Naive thymus-derived CD4-positive, alpha-beta T cell (primary cell): ENCODE measurements around the gene IL26. TPM values are rescaled to one million over a fixed set of nuclear protein-coding genes. Genes with fewer than 3 reads are reported as not detected.

ENCODE experiments used
- ATAC-seq: fragments of 150-1000 bp; cut with Tn5 transposase; 2 replicates; pipeline ENCODE4 v1.10.0; 2021; ENCODE audit warnings: mild to moderate bottlenecking, moderate library complexity
- CTCF ChIA-PET: fragments of 350-600 bp; sonication (Branson Sonifier 250); formaldehyde crosslinking; loops from one replicate; lab custom pipeline; 2021; ENCODE audit warnings: antibody characterized with exemption; lab: Charles Lee
- POLR2A ChIA-PET: fragments of 350-600 bp; sonication (Branson Sonifier 250); formaldehyde crosslinking; loops from one replicate; lab custom pipeline; 2021; ENCODE audit warnings: antibody characterized with exemption, inconsistent platforms; lab: Charles Lee
- DNase-seq, 9 donors: peaks; one replicate each; pipeline versions ENCODE4 v3.0.0 to v3.0.0-alpha.2; 2020 to 2022; ENCODE audit warnings: mixed read lengths in 1 of 9
- H3K27ac ChIP-seq: one replicate; pipeline ENCODE4 v1.7.0; 2013; ENCODE audit warnings: mild to moderate bottlenecking, low read depth, low read length, moderate library complexity
- H3K27me3 ChIP-seq, 2 donors: one replicate each; pipeline ENCODE4 v1.7.0; 2013; ENCODE audit warnings: low read length in 2 of 2, mild to moderate bottlenecking in 2 of 2, moderate library complexity in 2 of 2; ENCODE audit not compliant: control insufficient read depth in 2 of 2, insufficient read depth in 2 of 2
- H3K36me3 ChIP-seq, 3 experiments: 1 replicate in 2 of 3; 2 replicates in 1 of 3; pipeline ENCODE4 v1.7.0; 2013; ENCODE audit warnings: low read length in 3 of 3, mild to moderate bottlenecking in 3 of 3, moderate library complexity in 1 of 3; ENCODE audit not compliant: insufficient read depth in 3 of 3, control insufficient read depth in 2 of 3
- H3K4me1 ChIP-seq, 2 donors: one replicate each; pipeline ENCODE4 v1.7.0; 2013; ENCODE audit warnings: low read length in 2 of 2, mild to moderate bottlenecking in 2 of 2, moderate library complexity in 1 of 2; ENCODE audit not compliant: control insufficient read depth in 2 of 2, insufficient read depth in 2 of 2
- H3K4me3 ChIP-seq: 2 replicates; pipeline ENCODE4 v1.7.0; 2013; ENCODE audit warnings: mild to moderate bottlenecking, low read length
- H3K9me3 ChIP-seq, 3 experiments: 1 replicate in 2 of 3; 2 replicates in 1 of 3; pipeline ENCODE4 v1.7.0; 2013; ENCODE audit warnings: low read length in 3 of 3; ENCODE audit not compliant: control insufficient read depth in 2 of 3
- H3K27ac Mint-ChIP-seq, 9 donors: one replicate each; pipeline ENCODE4 v1.8.0; 2020 to 2022; ENCODE audit warnings: mixed read lengths in 9 of 9, mild to moderate bottlenecking in 8 of 9, moderate library complexity in 5 of 9, inconsistent platforms in 2 of 9
- H3K27me3 Mint-ChIP-seq, 5 donors: one replicate each; pipeline ENCODE4 v1.8.0; 2021 to 2022; ENCODE audit warnings: mixed read lengths in 5 of 5, mild to moderate bottlenecking in 1 of 5
- H3K36me3 Mint-ChIP-seq, 5 donors: one replicate each; pipeline ENCODE4 v1.8.0; 2020 to 2022; ENCODE audit warnings: mixed read lengths in 5 of 5, mild to moderate bottlenecking in 3 of 5, inconsistent platforms in 1 of 5
- H3K4me1 Mint-ChIP-seq, 7 donors: one replicate each; pipeline ENCODE4 v1.8.0; 2020 to 2022; ENCODE audit warnings: mixed read lengths in 7 of 7, mild to moderate bottlenecking in 3 of 7, inconsistent platforms in 1 of 7
- H3K4me3 Mint-ChIP-seq, 10 donors: one replicate each; pipeline ENCODE4 v1.8.0; 2020 to 2022; ENCODE audit warnings: mild to moderate bottlenecking in 10 of 10, mixed read lengths in 10 of 10, moderate library complexity in 6 of 10, inconsistent platforms in 2 of 10
- H3K9me3 Mint-ChIP-seq, 11 donors: one replicate each; pipeline ENCODE4 v1.8.0; 2020 to 2022; ENCODE audit warnings: mixed read lengths in 11 of 11, mild to moderate bottlenecking in 4 of 11, inconsistent platforms in 1 of 11, moderate library complexity in 1 of 11
- intact Hi-C, 2 donors: fragments of 100-400 bp; cut with micrococcal nuclease; formaldehyde crosslinking; loops; one replicate each; pipeline ENCODE4 v1.15.1; 2023
- polyA plus RNA-seq, 2 donors: library from polyadenylated mRNA; unstranded; fragments of 300-500 nt; fragmentation: Illumina TruSeq; gene quantifications; one replicate each; pipeline ENCODE4 v1.2.3, GENCODE V29; 2021
- total RNA-seq, 6 experiments: library from RNA in 5 of 6; stranded (reverse) in 5 of 6; gene quantifications; 1 replicate in 5 of 6; 2 replicates in 1 of 6; pipeline ENCODE4 v1.2.3 and lab custom pipeline; 2021 to 2026

Gene IL26
- total and polyA plus RNA-seq, 7 experiments from 2014 or later, result 4.5 TPM; not detected in 6

- ChIA-PET POLR2A (no interaction called here), CTCF (no interaction called here)
- peaks cover 0 to 49% (median 0%) of the 10 kb centered on the region in 7 donors for H3K4me1 Mint-ChIP-seq
- H3K36me3 ChIP-seq, result no peaks in the 10 kb centered on the region
- peak overlapping the region in 1 of 9 donors; percentile 69 for H3K27ac Mint-ChIP-seq
- no peak overlapping the region for H3K27ac ChIP-seq
- no peaks in the 10 kb centered on the region for H3K4me1 ChIP-seq
- H3K27me3 Mint-ChIP-seq, result peaks cover 0 to 8% (median 6%) of the 10 kb centered on the region in 5 donors
- intact Hi-C loops, result loop anchor here in 1 of 2 donors (1.0 to 2.0 kb wide), 2 partner anchors 9 to 27 kb away; no protein-coding TSS in a partner anchor
- ATAC-seq (no peak), DNase-seq (peak in 1 of 9 donors; percentile 33)
- H3K36me3 Mint-ChIP-seq, result peaks cover 0 to 25% (median 0%) of the 10 kb centered on the region in 5 donors
- no peaks in the 10 kb centered on the region for H3K9me3 ChIP-seq
- H3K4me3 ChIP-seq, result no peak overlapping the region
- H3K9me3 Mint-ChIP-seq, result peaks cover 0 to 2% (median 0%) of the 10 kb centered on the region in 11 donors
- H3K4me3 Mint-ChIP-seq, result peak overlapping the region in 1 of 10 donors; percentile 61
- no peaks in the 10 kb centered on the region for H3K27me3 ChIP-seq
Measured at GRCh38 chr12:68267892-68268396, 42.3 kb upstream of the IL26 start.

- ATAC-seq, result no peak
- H3K27me3 ChIP-seq, result no peaks in the 10 kb centered on the region
- CTCF ChIA-PET, result interaction anchor here (1.1 kb wide), 1 partner anchor 42 kb away, joined by 3 read pairs; no protein-coding TSS in a partner anchor
- Mint-ChIP-seq H3K9me3 (peaks cover 0 to 2% (median 0%) of the 10 kb centered on the region in 11 donors), H3K27me3 (peaks cover 0 to 13% (median 6%) of the 10 kb centered on the region in 5 donors), H3K4me3 (peak overlapping the region in 1 of 10 donors; percentile 13), H3K4me1 (peaks cover 0 to 61% (median 2%) of the 10 kb centered on the region in 7 donors), H3K27ac (no peak overlapping the region), H3K36me3 (peaks cover 0 to 20% (median 0%) of the 10 kb centered on the region in 5 donors)
- no peaks in the 10 kb centered on the region for H3K36me3 ChIP-seq
- DNase-seq, result no peak
- intact Hi-C loops, result no loop called here
- no peak overlapping the region for H3K27ac ChIP-seq
- no peaks in the 10 kb centered on the region for H3K4me1 ChIP-seq
- POLR2A ChIA-PET, result interaction anchor here (0.8 kb wide), 1 partner anchor 106 kb away, joined by 3 read pairs; no protein-coding TSS in a partner anchor
- H3K4me3 ChIP-seq, result no peak overlapping the region
- H3K9me3 ChIP-seq, result no peaks in the 10 kb centered on the region
Measured at GRCh38 chr12:68264857-68265256, 39.2 kb upstream of the IL26 start.

GRCh38 chr12:68264158-68264855 is 38.7 kb upstream of the IL26 start:
- Mint-ChIP-seq H3K27ac (peak overlapping the region in 1 of 9 donors; percentile 15), H3K27me3 (peaks cover 0 to 17% (median 6%) of the 10 kb centered on the region in 5 donors), H3K4me3 (no peak overlapping the region), H3K36me3 (peaks cover 0 to 14% (median 0%) of the 10 kb centered on the region in 5 donors), H3K9me3 (peaks cover 0 to 2% (median 0%) of the 10 kb centered on the region in 11 donors), H3K4me1 (peaks cover 0 to 61% (median 4%) of the 10 kb centered on the region in 7 donors)
- Histone ChIP-seq H3K4me3 (no peak overlapping the region), H3K4me1 (peaks cover 0 to 3% of the 10 kb centered on the region in 2 donors), H3K9me3 (no peaks in the 10 kb centered on the region), H3K27ac (no peak overlapping the region), H3K27me3 (no peaks in the 10 kb centered on the region), H3K36me3 (no peaks in the 10 kb centered on the region)
- DNase-seq (no peak), ATAC-seq (no peak)
- intact Hi-C loops, result no loop called here
- ChIA-PET POLR2A (interaction anchor here (0.8 kb wide), 2 partner anchors 106 to 346 kb away, joined by 3 read pairs; partner anchors contain the start of gene RAP1B), CTCF (interaction anchor here (1.1 kb wide), 1 partner anchor 42 kb away, joined by 3 read pairs; no protein-coding TSS in a partner anchor)

DNA sequence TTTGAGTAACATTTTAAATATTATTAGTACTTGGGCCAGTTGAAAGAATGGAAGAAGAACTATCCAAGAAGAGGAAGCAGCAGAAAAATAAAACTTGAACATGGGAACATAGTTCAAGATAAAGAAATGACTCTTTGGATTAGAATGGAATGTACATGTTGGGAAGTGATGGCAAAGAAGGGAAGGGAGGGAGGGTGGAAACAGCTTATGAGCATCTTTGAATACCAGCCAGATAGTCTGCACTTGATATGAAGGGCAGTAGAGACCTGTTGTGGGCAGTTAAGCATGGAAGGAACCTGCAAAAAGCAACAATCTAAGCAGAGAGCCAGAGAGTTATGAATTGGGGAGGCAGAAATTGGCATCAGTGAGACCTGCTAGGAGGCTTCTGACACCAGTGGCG is 37.8 kb upstream of the IL26 start:
- Mint-ChIP-seq H3K4me3 (no peak overlapping the region), H3K27me3 (peaks cover 0 to 20% (median 6%) of the 10 kb centered on the region in 5 donors), H3K36me3 (peaks cover 0 to 13% (median 0%) of the 10 kb centered on the region in 5 donors), H3K27ac (no peak overlapping the region), H3K9me3 (peaks cover 0 to 2% (median 0%) of the 10 kb centered on the region in 11 donors), H3K4me1 (peaks cover 0 to 58% (median 4%) of the 10 kb centered on the region in 7 donors)
- Histone ChIP-seq H3K27ac (no peak overlapping the region), H3K4me1 (peaks cover 0 to 7% of the 10 kb centered on the region in 2 donors), H3K4me3 (no peak overlapping the region), H3K36me3 (no peaks in the 10 kb centered on the region), H3K9me3 (no peaks in the 10 kb centered on the region), H3K27me3 (no peaks in the 10 kb centered on the region)
- no peak for DNase-seq
- intact Hi-C loops, result no loop called here
- ChIA-PET CTCF (no interaction called here), POLR2A (no interaction called here)
- ATAC-seq, result no peak

- Mint-ChIP-seq H3K27me3 (peaks cover 0 to 30% (median 6%) of the 10 kb centered on the region in 5 donors), H3K4me1 (peaks cover 0 to 46% (median 2%) of the 10 kb centered on the region in 7 donors), H3K36me3 (peaks cover 0 to 13% (median 0%) of the 10 kb centered on the region in 5 donors), H3K9me3 (peaks cover 0 to 2% (median 0%) of the 10 kb centered on the region in 11 donors), H3K27ac (no peak overlapping the region), H3K4me3 (no peak overlapping the region)
- H3K27me3 ChIP-seq, result no peaks in the 10 kb centered on the region
- POLR2A ChIA-PET, result interaction anchor here (1.4 kb wide), 1 partner anchor 10 kb away, joined by 3 read pairs; no protein-coding TSS in a partner anchor
- DNase-seq (no peak), ATAC-seq (no peak)
- CTCF ChIA-PET, result no interaction called here
- H3K36me3 ChIP-seq, result no peaks in the 10 kb centered on the region
- H3K9me3 ChIP-seq, result no peaks in the 10 kb centered on the region
- no peak overlapping the region for H3K27ac ChIP-seq
- no peak overlapping the region for H3K4me3 ChIP-seq
- intact Hi-C loops, result loop anchor here in 1 of 2 donors (2.0 kb wide), 1 partner anchor 21 kb away; no protein-coding TSS in a partner anchor
- peaks cover 0 to 7% of the 10 kb centered on the region in 2 donors for H3K4me1 ChIP-seq
Measured at GRCh38 chr12:68261896-68262295, 36.3 kb upstream of the IL26 start.

DNA sequence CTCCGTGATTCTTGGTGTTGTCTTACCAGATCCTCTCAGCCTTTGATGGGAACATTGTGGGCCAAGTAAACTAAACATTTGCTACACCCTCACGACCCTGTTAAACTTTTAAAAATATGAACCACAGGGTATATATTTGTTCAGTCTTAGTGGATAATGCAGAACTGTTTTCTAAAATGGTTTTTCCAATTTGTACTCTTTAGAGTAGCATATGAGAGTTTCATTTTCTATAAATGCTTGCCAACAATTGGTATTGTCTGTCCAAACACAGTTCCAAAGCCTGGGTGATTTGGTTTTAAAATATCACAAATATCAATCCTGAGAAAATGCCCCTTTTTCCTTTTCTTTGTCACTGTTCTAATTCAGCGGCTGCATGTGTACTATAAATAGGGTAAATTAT is 34.5 kb upstream of the IL26 start:
- Histone ChIP-seq H3K27ac (no peak overlapping the region), H3K4me1 (peaks cover 0 to 7% of the 10 kb centered on the region in 2 donors), H3K4me3 (no peak overlapping the region), H3K9me3 (no peaks in the 10 kb centered on the region), H3K27me3 (no peaks in the 10 kb centered on the region), H3K36me3 (no peaks in the 10 kb centered on the region)
- POLR2A ChIA-PET, result no interaction called here
- no peak for ATAC-seq
- Mint-ChIP-seq H3K27ac (no peak overlapping the region), H3K27me3 (peaks cover 0 to 33% (median 5%) of the 10 kb centered on the region in 5 donors), H3K4me1 (peaks cover 0 to 36% (median 2%) of the 10 kb centered on the region in 7 donors), H3K4me3 (no peak overlapping the region), H3K9me3 (no peaks in the 10 kb centered on the region), H3K36me3 (peaks cover 0 to 7% (median 0%) of the 10 kb centered on the region in 5 donors)
- intact Hi-C loops, result loop anchor here in 1 of 2 donors (2.0 kb wide), 1 partner anchor 19 kb away; no protein-coding TSS in a partner anchor
- no peak for DNase-seq
- CTCF ChIA-PET, result no interaction called here
